HG02938 (cell line): ENCODE data around the gene MEN1.
"Not testable (repeated sequence)": the region's sequence is repeated elsewhere in the genome, so short reads cannot be mapped to it uniquely, and the experiment has no call there.

Experiments used
- ATAC-seq: cut with Tn5 transposase; IDR thresholded peaks from one replicate; pipeline ENCODE4 v1.9.1; 2021; ENCODE audit warnings: mild to moderate bottlenecking, moderate library complexity; ENCODE audit not compliant: unreplicated experiment

MEN1 gene

DNA sequence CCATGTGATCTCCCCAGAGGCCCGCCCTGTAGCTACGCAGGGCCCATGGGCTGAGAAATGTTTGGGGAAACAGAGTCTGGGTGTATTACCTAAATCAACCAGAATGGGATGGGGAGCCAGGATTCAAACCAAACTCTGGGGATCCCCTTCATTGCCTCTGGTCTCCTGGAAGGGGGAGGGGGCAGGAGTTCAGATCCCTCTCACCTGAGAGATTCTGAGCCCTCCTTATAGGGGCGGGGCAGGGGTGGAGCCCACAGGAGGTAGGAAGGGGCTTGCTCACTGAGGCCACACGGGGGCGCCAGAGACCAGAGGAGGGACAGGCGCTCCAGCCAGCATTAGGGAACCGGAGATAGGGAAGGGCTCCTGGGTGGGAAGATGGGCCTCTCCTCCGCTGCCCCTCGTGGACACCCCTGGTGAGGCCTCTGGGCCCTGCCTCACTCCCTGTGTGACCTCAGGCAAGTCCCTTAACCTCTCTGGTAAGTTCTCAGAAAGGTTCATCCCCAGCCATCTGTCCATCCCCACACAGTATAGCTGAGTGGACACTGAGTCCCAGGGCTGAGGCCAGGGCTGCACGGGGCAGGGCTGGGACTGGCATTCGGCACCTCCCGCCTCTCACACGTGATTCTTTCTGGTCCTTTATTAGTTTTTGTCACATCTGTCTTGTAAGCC lies 36.8 kb upstream of the MEN1 start:
- ATAC-seq = no peak

DNA sequence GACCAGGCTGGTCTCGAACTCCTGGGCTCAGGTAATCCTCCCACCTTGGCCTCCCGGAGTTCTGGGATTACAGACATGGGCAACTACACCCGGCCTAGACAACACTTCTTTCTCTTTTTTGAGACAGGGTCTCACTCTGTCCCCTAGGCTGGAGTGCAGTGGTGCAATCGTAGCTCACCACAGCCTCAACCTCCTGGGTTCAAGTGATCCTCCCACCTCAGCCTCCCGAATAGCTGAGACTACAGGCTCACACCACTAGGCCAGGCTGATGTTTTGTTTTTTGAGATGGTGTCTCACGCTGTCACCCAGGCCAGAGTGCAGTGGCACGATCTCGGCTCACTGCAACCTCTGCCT lies 35.4 kb upstream of the MEN1 start:
- ATAC-seq = not testable (repeated sequence)

DNA sequence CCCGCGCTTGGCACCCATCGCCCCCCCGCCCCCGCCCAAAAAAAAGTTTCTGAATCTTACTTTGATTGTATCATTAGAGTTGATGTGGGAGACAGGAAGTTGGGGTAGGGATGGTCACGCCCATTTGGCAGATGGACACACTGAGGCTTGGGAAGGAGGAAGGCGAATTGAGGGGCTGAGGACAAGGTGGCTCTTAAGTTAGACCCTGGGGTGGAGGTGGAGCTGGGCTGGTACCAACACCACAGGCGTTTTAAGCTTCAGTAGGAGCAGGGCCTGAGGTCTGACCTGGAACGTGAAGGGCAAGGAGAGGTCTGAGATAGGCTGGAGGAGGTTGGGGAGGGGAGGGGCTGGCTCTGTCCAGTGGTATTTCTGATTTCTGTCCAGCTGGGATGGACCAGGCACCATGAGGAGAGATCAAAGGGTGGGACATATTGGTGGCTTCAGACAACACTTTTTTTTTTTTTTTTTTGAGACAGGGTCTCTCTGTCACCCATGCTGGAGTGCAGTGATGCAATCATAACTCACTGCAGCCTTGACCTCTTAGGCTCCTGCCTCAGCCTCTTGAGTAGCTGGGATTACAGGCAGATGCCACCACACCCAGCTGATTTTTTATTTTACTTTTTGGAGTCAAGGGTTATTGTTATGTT lies 34.9 kb upstream of the MEN1 start:
- ATAC-seq = no peak

DNA sequence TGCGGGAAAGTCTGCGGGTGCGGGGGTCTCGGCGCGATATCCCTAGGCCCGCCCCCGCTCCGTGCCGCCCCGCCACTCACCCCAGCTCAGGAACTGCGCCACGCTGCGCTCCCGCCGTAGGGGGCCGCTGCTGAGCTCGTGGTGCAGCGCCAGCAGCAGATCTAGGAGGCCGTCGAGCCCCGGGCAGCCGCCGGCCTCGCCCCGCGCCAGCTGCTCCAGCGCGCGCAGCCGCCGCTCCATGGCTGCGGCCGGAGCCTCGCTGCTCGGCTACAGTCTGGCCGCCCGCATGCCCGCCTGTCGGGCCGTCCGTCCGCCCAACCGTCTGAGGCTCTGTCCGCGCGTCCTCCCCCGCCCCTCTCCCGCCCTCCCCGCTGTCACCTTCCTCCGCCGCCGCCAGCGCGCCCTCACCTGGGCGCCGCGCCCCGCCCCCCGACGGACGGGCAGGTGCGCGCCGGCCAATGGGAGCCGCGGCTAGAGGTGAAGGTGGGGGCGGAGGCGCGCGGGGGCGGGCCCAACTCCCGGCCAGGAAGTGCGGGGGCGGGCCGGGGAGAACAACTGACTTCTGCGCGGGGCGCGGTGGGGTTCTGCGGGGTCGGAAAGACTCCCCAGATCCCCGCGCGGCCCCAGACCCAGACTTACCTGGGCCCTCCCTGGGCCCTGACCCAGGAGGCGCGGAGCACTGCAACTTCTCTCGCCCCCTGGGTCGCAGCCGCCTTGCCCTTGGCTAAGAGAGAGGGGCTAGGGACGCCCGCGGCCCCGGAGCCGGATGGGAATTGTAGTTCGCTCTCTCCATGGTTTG lies 34.2 kb upstream of the MEN1 start, which contains the start of gene CDC42BPG:
Gene CDC42BPG, minus strand, starts transcription at position 324 of the 799 bp plus-strand sequence. Its CDS starts 84 bp downstream, at position 240.
- ATAC-seq = no peak

- ATAC-seq = no peak
Measured at GRCh38 chr11:64843686-64844329, 33.5 kb upstream of the MEN1 start.

GRCh38 chr11:64842851-64843685 lies 32.7 kb upstream of the MEN1 start:
- no peak for ATAC-seq

DNA sequence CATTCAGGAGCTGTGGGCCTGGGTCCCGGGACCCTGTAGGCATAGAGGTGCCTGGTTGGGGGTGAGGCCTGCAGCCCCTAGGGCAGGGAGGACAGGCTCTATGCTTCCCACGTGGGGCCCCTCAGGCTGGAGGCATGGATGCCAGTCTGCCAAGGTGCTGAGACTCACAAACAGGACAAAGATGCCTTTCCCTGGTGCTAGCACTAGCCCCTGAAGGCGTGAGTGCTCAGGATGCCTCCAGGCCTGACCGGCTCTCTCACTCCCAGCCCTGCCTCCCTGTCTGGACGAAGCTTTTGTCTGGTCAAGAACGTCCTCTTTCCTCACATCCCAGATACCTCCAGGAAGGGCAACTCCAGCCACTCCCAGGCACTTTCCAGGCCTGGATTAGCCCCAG lies 32.0 kb upstream of the MEN1 start:
- ATAC-seq = no peak

- ATAC-seq = no peak
Measured at GRCh38 chr11:64841592-64842365, 31.4 kb upstream of the MEN1 start.

DNA sequence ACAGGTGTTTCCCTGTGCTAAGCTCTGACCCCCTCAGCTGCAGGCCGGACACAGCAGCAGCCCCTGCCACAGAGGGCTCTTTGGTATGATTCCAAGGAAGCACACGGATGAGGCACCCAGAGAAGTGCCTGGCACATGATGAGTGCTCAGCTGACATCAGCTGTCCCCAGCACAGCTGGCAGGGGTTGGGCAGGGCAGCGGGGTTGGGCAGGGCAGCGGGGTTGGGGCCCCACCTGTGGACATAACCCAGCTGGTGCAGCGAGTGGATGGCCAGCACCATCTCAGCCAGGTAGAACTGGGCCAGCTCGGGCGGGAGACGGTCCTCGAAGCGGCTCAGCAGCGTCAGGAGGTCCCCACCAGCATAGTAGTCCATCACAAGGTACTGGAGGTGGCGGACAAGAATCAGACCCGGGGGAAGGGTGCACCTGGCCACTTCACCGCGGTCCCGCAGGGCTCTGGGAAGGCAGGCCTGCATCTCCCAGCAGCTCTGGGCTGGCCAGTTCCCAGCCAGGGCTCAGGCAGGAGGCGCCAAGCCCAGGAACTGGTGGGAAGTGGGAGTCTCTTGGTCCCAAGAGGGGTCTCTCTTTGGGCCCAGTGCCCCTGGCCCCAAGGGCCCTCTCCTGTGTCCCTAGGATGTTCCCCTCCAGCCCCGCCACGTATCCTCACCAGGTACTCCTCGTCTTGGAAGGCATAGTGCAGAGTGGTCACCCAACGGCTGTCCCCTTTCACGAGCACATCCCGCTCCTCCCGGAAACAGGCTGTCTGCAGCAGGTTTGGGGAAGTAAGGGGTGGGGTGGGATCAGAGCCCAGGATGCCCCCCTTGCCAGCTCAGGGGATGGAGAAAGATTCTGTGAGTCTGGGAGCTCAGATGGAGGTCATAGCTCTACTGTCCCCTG lies 29.8 kb upstream of the MEN1 start:
- no peak for ATAC-seq

DNA sequence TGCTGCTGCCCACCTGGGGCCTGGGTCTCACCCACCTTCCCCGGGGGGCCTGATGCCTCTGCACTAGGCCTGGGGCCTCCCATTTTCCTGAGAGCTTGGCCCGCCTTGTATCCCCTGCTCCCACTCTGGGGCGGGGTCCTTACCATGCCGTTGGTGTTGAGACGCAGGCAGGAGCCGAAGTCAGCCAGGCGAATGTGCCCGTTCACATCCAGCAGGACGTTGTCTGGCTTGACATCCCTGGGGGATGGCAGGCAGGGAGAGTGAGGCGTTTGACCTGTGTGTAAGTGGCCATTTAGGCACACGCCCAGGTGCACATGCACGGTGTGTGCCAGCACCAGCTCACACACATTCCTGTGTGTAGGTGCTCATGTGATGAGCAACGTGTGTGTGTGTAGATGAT lies 29.0 kb upstream of the MEN1 start:
- ATAC-seq = no peak

GRCh38 chr11:64838600-64839334 lies 28.4 kb upstream of the MEN1 start:
- no peak for ATAC-seq

- ATAC-seq = no peak
Measured at GRCh38 chr11:64837887-64838351, 27.6 kb upstream of the MEN1 start.

- ATAC-seq = no peak
Measured at GRCh38 chr11:64836448-64837072, 26.2 kb upstream of the MEN1 start.

GRCh38 chr11:64835616-64836447 lies 25.5 kb upstream of the MEN1 start:
- no peak for ATAC-seq

DNA sequence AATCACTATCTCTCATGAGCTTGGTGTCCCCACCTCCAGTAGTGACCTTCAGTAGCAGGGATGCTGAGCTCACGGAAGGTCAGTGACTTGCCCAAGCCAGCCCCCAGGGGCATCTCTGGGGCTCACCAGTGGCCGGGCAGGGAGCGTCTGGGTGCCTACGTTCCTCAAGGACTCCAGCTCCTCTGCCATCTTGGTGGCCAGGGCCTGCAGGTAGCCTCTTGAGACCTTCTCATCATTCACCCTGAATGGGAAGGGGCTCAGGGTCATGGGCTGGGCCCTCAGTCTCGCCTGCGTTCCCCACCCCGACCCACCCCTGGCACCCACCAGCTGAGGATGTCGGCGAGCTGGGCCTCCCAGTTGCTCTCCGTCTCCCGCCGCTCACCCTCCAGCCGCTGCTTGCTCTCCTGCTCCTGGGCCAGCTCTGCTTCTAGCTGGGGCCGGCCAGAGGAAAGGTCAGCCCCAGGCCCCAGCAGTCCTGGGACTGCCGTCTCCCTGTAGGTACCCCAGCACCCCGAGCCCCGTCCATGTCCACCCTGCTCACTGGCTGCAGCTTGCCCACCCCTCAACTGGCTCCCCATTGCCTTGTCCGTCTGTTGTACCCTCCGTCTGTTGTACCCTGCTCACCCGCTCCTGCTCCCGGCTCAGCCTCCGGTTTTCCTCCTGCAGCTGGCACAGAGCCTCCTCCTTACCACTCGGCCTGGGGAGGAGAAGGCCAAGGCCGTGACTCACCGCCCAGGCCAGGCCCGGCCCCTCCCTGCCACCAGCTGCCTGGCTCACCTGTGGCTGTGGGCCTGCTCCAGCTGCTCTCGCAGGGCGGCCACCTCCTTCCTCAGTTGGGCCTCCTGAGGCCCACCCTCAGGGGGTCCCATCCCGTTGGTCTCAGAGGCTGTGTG lies 24.6 kb upstream of the MEN1 start:
- ATAC-seq = no peak
